HFFc6 (cell line): ENCODE measurements around the gene PACRG. TPM values are rescaled to one million over a fixed set of nuclear protein-coding genes. Genes with fewer than 3 reads are reported as not detected.

Experiments
- DNase-seq: peaks from one replicate; pipeline ENCODE4 v3.0.0-alpha.2; 2018
- H3K27ac Mint-ChIP-seq: 2 replicates; pipeline ENCODE4 v1.8.0; 2020; ENCODE audit warnings: mild to moderate bottlenecking, mixed read lengths
- H3K27me3 Mint-ChIP-seq: 2 replicates; pipeline ENCODE4 v1.8.0; 2021; ENCODE audit warnings: mild to moderate bottlenecking, moderate library complexity, mixed read lengths; ENCODE audit not compliant: insufficient read depth
- H3K36me3 Mint-ChIP-seq: 2 replicates; pipeline ENCODE4 v1.8.0; 2021; ENCODE audit warnings: low read depth, mixed read lengths
- H3K4me1 Mint-ChIP-seq: 2 replicates; pipeline ENCODE4 v1.8.0; 2020; ENCODE audit warnings: low read depth, mixed read lengths
- H3K4me3 Mint-ChIP-seq: 2 replicates; pipeline ENCODE4 v1.8.0; 2020; ENCODE audit warnings: mild to moderate bottlenecking, moderate library complexity, mixed read lengths
- H3K9me3 Mint-ChIP-seq: 2 replicates; pipeline ENCODE4 v1.8.0; 2020; ENCODE audit warnings: mild to moderate bottlenecking, mixed read lengths
- total RNA-seq, 6 experiments: library from RNA; stranded (reverse); fragmentation: NEBNext Ultra II Directional; extraction: Animal tissue kit (Norgen Biotek cat#: 25700); gene quantifications; 2 replicates in 1 of 6; 3 replicates in 5 of 6; pipeline ENCODE4 v1.2.3, GENCODE V29; 2021
- TF ChIP-seq, protein P1 (sequence below): fragments of 200-600 bp; sonication (generic); IDR thresholded peaks from 2 replicates; pipeline ENCODE4 v1.5.0; 2021; ENCODE audit warnings: antibody characterized with exemption, mild to moderate bottlenecking

Gene PACRG
- total RNA-seq, 6 experiments from 2014 or later, result not detected

DNA sequence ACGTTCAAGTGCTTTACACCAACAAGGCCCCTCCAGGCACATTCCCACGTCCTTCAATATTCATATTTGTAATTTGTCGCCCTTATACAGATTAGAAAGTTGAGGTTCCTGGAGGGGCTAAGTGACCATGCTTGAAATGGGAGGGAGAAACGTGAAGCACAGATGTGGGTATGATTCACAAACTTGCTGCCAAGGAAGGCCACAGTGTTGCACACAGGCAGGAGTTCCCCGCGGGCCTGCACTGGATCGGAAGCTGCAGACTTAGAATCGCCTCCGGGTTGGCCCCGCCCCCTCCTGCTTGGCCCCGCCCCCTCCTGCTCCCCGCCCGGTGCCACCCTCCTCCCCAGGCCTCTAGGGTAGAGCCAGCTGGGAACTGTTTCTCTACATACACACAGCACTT lies 628.5 kb downstream of the PACRG start:
- H3K36me3 Mint-ChIP-seq, result no peaks in the 10 kb centered on the region
- peak overlapping the region; percentile 67; the same call in 1 of the 2 replicates for H3K27ac Mint-ChIP-seq
- peak; percentile 12 for DNase-seq

DNA sequence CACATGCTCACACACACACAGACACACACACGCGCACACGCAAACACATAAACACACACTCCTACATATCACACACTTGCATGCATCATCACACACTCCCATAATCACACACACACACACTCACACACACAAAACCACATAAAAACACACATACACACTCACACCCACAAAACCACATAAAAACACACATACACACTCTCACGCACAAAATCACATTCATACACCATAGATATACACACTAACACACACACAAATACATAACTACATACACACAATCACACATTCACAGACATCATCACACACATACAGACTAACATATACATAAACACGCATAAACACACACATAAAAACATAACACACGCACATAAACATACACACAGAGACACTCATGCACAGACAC lies 629.0 kb downstream of the PACRG start:
- Mint-ChIP-seq H3K4me1 (peaks cover 7% of the 10 kb centered on the region), H3K27me3 (peaks cover 4% of the 10 kb centered on the region; the same call in 1 of the 2 replicates), H3K27ac (no peak overlapping the region), H3K36me3 (no peaks in the 10 kb centered on the region), H3K9me3 (no peaks in the 10 kb centered on the region), H3K4me3 (no peak overlapping the region)
- no peak for DNase-seq
- TF ChIP-seq, protein P1, sequence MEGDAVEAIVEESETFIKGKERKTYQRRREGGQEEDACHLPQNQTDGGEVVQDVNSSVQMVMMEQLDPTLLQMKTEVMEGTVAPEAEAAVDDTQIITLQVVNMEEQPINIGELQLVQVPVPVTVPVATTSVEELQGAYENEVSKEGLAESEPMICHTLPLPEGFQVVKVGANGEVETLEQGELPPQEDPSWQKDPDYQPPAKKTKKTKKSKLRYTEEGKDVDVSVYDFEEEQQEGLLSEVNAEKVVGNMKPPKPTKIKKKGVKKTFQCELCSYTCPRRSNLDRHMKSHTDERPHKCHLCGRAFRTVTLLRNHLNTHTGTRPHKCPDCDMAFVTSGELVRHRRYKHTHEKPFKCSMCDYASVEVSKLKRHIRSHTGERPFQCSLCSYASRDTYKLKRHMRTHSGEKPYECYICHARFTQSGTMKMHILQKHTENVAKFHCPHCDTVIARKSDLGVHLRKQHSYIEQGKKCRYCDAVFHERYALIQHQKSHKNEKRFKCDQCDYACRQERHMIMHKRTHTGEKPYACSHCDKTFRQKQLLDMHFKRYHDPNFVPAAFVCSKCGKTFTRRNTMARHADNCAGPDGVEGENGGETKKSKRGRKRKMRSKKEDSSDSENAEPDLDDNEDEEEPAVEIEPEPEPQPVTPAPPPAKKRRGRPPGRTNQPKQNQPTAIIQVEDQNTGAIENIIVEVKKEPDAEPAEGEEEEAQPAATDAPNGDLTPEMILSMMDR, result no peak

More for the DNA sequence above, 628.5 kb downstream of the PACRG start:
- Mint-ChIP-seq H3K4me3 (no peak overlapping the region; the same call in 1 of the 2 replicates), H3K4me1 (peaks cover 7% of the 10 kb centered on the region), H3K9me3 (no peaks in the 10 kb centered on the region), H3K27me3 (peaks cover 5% of the 10 kb centered on the region; the same call in 1 of the 2 replicates)
- TF ChIP-seq, protein P1, result no peak

DNA sequence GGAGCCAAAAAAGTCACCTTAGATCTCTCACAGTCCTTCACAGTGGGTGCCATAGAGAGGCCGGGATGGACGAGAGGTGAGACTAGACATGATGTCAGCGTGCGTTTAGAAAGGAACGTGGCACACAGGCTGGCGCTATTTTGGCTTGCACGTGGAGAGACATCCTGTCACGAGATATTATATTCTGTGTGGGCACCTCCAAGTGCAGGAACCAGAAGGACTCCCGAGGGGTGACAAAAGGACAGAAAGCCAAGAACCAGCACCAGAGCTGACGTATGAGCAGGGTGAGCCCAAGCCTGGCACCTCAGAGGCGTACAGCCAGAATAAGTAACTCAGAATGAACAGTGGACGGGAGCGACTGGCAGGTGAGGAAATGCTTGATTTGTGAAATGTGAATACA lies 636.9 kb downstream of the PACRG start:
- no peaks in the 10 kb centered on the region for H3K9me3 Mint-ChIP-seq
- H3K36me3 Mint-ChIP-seq, result no peaks in the 10 kb centered on the region
- no peak overlapping the region for H3K27ac Mint-ChIP-seq
- DNase-seq, result no peak
- H3K27me3 Mint-ChIP-seq, result peaks cover 12% of the 10 kb centered on the region
- no peaks in the 10 kb centered on the region; the same call in 1 of the 2 replicates for H3K4me1 Mint-ChIP-seq
- peak overlapping the region; percentile 3; the same call in 1 of the 2 replicates for H3K4me3 Mint-ChIP-seq
- TF ChIP-seq, protein P1, result no peak

Other genes starting within 250 kb of the PACRG start
- under 1 TPM in 1 of 6 experiments, not detected in 5; 0.32 TPM for gene PRKN, start 208 bp upstream of the PACRG start, total RNA-seq